GF-D8 (cell line): ENCODE data around the gene HOXA4.
A peak's percentile ranks its signal among the peaks of the same experiment; 100 is the strongest.

ENCODE experiments used
- DNase-seq: peaks from one replicate; lab custom pipeline; 2025; lab: John Stamatoyannopoulos, UW

Gene HOXA4

DNA sequence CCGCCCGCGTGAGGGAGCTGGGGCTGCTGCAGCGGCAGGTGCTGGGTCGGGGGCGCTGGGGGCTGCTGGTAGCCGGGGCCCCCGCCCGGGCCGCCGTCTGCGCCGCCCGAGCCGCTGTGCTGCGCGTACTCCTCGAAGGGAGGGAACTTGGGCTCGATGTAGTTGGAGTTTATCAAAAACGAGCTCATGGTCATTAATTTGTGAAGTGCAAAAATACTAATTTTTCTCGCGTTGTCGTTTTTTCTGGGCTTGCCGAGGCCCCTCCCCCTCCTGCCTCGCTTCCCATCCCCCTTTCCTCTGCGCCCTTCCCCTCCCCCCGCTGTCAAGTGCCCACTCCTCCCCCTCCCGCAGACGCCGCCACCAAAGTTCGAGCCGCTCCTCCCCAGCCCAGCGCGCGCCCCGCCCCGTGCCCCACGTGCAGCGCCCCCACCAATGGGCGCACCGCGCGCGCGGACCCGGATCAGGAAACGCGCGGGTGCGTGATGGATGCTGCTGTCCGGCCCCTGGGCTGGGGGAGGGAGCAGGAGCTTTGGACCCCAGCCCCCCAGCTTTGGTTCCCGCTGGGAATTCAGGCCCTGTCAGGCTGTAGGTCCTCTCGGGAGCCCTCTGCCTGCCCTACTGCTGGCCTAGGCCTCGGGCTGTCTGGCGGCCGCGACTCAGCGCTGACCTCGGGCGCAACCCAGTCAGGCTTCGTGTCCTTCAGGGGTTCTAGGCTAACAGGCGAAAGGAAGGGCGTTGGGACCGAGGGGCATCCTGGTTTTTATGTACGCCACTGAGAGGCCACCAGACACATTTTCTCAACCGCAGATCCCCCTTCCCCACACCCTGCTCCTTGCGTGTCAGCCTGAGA, at the start of gene HOXA4:
HOXA4 (minus strand) TSS at position 218 of the 850 bp plus-strand sequence; CDS start at position 194, 24 bp downstream.
- no peak for DNase-seq

DNA sequence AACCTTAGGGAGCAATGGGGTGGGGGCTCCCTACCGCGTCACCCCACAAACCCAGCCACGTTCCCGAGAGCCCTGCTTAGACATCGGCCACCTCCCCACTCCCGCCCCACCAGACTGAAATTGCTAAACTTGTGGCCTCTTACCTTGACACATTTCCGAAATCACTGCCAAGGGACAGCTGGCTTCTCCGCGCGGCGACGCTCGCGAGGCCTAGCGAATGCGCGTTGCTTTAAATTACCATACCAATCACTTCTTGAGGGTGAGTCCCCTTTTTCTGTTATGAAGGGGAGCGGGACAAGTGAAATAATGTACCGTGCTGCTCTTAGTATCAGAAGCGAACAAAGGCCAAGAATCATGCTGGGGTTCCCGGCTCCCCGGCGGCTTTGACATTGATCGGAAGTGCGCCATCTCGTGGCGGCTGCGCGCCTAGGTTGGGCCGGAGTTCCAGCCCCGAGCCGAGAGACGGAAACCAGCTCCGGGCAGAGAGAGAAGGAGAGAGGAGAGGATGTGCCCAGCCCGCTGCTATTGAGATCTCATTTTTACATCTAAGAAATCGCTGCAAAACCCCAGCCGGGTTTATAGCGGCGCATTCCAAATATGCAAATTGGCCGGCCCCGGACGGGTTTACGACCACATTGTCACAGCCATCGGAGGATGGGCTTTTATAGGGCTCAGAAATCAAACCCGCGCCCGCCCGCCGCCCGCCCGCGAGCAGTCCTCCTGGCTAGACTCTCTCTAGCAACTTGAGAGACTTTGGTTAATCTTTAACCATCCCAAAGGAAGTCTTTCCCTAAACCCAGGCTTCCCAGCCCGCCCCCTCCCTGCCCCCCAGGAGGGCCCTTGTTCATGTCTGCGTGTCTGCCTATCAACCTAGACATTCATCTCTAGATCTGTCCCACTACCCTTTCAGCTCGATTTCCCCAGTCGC, 49.2 kb upstream of the HOXA4 start:
- no peak for DNase-seq

DNA sequence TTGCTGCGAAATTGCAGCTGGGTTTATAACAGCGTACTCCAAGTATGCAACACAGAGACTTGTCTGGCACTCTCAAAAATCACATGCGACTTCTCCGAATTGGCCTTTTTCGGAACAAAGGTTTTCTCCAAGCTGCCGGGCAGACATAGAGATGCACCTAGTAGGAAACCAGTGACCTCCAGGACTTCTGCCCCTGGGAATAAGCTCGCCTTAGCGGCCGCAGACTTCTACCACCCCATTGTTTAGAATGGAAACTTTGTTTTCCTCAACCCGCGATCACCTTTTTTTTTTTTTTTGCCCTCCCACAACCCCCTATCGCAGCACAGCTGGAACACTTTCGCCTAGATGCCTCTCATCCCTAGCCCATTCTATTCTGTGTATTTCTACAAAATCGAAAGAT, 48.5 kb upstream of the HOXA4 start:
- no peak for DNase-seq

DNA sequence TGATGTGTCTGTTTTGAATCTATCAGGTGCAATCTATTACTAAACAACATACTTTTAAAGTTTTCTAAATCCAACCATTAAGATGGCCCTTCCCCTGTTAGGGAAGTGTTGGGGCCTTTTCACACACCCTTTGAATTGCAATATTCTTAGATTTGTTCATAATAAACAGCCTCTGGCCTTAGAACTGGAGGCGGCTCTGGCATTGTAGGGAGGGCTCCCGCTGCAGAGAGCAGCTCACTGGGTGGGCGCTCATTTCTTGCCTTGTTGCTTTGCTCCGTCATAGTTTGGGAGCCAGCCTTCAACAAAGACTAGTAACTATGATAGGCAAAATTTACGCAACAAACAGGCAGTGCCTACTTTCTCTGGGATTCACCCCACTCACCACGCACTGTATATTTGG, 47.8 kb upstream of the HOXA4 start:
- DNase-seq: no peak

DNA sequence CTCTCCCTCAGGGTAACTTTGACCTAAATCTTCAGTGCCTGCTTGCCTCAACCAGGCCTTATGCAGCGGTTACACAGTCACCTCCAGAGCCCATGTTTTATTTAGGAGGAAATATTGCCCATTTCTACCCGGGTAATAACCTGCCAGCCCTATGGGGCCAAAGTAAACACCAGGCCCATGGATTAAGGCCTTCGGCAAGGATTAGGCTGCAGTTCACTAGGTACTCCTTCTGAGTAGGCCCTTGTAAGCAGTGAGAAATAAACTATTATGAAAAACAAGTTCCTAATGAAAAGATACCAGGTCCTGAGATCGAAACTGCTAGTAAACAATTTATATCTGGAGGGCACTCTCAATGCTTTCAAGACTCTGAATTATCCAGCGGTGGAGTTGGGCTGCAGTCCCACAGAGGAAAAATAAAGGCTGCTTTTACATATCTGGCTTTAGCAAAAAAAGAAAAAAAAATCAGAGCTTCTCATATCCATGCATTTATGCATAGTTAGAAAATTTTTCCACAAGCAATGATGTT, 47.3 kb upstream of the HOXA4 start:
- DNase-seq: no peak

DNA sequence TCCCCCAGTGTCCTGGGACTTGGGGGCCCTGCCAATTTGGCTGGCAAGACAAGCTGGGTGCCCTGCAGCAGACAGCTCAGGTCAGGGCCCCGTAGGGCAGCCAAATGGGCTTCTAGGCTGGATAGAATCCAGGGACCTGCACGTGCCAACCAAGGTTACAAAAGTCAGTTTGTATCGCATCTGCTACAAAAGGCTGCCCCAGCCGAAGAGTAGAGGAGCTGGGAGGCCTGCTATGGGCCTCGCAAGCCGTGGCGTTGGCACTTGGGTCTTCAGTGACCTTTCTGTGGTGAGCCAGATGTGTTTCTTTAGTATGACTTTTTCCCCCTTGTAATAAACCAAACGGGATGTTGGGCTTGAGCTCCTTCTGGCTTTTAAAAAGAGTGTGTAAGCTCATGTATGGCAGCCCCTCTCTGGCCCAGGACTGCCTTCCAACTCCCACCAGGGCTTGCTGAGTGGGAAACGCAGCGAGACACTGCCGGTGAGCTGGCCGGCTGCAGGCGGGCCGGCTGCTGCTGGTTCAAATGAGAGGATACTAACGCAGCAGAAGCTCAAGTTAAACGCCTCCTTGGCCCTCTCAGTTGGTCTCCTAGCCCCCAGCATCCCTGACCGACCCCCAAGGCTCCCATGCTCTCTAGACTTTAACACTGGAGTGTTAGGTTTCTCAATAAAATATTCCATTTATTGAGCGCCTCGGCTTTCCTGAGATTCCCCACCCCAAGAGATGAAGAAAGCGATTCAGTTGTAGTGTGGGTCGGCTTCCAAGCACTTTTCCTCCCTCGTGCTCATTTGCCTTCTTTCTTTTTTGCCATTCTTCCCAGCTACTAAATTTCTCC, 46.6 kb upstream of the HOXA4 start:
- DNase-seq: no peak

DNA sequence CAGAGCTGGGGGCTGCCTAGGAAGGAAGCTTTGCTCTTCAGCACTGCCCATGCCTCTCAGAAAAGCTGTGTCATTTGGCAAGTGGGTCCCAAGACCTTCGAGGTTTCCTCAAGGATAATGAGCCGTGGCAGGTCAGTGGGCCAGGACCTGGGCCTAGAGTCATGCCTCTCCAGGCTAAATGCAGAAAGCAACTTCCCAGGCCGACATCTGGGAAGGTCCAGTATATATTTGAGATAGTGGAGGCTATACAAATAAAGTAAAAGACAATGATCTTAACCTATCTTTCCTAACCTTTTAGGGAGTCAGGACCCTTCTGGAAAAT, 45.9 kb upstream of the HOXA4 start:
- DNase-seq: no peak

DNA sequence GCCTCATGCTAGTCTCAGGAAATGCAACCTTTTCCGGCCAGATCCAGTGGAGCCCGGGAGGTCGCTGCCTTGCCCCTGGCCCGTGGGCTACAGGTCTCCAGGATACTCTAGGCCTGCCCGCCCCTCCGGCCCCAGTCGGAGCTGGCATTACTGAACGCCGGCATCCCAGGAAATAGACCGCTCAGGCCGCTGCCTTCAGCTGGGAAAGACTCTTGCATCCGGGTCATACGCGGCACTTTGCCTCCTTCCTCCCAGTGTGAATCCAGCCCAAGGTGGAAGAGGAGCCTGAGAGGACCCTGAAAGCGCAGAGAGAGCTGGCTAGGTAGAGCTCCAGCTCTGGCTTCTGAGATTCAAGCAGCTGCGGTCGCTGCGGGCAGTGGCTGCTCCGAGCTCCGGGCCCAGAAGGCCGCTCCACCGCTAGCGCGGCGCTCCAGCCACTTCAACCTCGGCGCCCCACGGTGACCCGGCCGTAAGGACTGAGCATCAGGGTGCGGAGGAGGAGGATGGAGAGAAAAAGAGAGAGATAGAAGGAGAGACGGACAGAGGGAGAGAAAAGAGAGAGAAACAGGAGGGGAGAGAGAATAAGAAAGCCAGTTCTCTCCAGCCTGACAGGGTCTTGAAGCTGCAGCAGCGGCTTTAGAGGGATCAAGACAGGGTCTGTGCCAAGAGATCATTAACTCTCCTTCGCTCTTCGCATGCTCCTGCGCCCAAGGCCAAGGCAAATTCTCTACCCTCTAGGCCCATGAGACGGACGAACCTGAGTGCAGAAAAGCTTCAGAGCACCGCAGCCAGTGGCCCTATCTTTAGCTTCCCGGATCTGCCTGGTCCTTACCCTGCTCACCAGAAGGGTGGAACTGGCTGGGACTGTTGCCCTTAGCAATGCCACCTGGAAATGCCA, 45.3 kb upstream of the HOXA4 start:
- no peak for DNase-seq

DNA sequence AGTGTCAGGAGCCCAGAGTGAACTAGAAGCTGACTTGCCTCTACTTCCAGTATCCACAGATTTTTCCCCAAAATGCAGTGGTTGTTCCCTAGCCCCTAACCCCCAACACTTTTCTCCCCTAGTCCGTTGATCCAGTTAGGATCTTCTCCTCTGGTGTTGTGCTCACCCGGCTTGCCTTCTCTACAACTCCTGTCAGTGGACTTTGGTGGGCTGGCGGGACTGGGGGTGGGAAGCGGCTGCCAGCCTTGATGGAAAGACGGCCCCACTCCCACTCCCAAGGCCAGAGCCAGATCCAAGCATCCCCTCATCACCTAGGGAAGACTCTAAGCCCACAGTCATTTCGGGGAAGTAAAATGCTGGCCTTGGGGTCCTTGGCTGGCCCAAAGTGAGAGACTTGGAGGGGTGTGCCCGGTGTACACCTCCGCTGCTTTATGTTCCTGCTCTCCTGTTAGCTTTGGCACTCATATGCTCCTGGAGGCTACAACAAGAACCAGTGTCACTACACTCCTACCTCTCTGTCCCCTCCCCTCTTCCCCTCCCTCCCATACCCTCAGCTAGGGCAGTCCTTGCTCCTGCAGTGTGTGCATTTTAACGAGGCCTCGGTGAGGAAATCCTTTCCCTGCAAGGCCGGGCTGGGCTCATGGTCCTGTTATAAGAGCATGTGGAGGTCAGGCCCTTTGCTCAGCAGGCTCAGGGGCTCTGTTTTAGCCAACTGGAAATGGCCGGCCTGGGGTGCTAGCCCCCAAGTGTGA, 44.5 kb upstream of the HOXA4 start:
- peak; percentile 84 for DNase-seq

DNA sequence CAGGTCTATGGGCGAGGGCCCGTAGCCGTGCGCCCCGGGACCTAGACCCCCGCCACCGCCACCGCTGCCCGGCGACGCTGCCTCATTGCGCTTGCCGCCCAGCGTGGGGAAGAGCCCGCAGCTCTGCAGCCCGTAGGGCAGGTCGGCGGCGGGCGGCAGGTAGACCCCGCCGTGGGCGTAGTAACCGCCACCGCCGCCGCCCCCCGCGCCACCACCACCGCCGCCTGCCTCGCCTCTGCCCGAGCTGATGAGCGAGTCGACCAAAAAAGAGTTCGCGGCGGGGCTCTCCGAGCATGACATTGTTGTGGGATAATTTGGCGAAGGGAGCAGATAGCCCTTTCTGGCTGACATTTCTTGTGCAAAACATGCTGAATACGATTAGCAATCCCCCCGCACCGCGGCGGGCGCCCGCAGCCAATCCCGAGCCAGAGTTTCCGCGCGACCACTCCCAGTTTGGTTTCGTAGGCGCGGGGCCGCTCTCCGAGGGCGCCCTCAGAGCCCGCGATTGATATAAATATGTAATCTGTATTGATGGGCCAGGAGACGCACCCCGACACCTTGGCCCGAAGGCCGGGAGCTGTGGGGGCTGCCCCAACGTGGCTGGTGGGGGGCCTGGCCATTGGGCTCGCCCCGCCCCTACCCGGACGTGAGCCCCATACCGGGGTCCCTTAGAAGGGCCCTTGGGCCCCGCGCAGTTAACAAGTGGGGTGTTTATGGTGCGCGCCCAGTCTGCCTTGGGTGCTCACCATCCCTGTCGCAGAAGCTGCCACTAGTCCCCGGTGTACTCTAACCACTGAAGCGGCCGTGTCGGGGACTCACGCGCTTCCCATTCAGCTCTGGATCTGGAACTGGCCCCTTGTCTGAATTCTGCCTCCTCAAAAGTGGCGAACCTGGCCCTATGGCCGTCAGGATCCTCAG, 43.7 kb upstream of the HOXA4 start, which contains the start of gene HOXA10:
HOXA10 (minus strand) TSS at position 365 of the 918 bp plus-strand sequence; CDS start at position 351, 14 bp downstream.
- DNase-seq: peak; percentile 77

DNA sequence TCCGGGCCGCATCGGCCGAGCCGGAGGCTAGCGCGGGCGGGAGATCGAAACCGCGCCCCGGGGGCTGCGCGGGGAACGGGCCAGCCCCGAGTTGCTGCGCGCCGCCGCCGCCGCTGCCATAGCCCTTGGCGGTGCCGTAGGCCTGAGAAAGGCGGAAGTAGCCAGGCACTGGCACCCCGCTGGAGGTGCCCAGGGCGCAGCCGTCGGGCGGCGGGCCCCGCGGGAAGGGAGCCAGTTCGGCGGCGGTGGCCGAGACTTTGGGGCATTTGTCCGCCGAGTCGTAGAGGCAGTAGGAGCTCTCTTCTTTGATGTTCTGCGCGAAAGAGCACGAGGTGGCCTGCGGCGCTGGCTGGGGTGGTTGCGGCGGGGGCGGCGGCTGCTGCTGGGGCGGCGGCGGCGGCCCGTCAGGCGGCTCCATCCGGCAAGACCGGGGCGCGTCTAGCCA, 43.0 kb upstream of the HOXA4 start:
- no peak for DNase-seq

DNA sequence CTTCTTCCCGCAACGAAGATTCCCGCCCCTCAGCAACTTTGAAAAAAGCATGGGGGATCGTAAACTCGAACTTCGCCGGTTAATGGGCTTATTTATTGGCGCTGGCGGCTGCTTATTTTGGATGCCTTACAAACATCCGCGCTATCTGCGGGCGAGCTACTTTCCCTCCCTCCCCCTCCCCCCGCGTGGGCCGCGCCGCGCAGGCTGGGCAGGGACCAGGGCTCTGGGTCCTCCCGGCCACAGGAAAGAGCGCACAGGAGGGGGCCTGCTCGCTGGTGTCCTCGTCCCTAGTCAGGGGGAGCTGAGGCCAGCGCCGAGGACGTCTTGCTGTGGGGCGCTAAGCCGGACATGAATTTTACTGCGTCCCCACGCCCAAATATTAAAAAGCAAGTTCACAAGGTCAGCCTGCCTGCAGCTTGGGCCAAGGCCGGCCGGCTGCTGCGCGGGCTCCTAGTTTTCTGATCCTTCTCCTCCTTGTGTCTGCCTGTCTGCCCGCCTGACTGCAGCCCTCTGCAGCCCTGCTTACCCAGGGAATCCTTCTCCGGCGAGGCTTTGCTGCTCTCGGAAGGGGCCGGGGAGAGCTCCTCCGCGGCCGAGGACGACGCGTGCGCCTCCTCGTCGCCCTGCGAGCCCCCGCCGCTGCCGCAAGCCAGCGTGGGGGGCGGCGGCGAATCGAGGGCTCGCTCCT, 42.4 kb upstream of the HOXA4 start:
- no peak for DNase-seq

DNA sequence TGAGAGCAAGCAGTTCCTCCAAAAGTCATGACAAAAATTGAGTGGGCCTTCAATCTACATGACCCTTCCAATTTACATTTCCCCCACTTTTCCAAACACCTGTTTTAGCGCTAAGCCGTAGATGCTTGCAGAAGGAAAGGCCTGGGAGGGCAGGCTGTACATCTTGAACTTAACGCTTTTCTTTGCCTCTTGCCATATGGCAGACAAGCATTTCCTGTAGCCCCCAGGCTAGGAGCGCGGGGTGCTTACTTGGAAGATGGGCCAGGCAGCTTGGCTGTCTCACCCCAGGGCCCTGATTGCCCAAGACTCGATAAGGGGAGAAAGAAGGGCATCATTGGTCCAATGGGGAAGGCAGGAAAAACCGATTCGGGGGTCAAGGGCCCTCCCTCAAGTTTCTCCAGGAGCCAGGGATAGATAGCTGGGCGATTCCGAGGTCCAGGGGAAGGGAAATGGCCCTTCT, 41.8 kb upstream of the HOXA4 start:
- no peak for DNase-seq

DNA sequence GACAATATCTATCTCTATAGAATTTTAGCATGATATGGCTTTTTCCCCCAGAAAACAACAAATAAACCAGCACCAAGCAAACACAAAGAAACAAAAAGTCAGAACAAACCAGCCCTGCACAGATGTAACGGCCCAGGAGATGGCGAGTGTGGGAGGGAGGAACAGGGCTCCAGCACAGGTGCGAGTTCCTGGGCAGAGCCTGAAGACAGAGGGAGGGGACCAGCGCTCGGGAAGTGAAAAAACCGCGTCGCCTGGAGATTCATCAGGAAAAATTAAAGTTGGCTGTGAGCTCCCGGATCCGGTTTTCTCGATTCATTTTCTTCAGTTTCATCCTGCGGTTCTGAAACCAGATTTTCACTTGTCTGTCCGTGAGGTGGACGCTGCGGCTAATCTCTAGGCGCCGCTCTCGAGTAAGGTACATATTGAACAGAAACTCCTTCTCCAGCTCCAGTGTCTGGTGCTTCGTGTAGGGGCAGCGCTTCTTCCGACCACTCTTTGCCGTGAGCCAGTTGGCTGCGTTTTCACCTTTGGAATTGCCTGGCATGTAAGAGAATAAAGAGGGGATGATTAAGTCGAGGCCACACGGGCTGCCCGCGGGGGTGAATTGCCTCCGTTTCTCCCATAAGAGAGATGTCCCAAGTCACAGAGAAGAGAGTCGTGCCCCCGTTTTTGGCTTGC, 41.2 kb upstream of the HOXA4 start:
- DNase-seq: no peak

DNA sequence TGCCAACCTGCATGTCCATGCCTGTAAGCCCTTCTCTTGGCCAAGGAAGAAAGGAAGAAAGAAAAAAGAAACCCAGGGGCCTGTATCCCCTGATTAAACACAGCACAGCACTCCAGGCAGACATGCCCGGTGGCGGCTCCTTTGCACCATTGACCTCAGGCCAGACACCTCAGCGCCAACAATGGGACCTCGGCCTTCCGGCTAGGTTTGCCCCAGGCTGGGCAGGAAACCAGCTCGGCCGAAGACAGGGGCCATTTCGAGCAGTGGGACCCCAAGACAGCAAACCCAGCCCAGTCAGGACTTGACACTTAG, 40.7 kb upstream of the HOXA4 start:
- DNase-seq: no peak

DNA sequence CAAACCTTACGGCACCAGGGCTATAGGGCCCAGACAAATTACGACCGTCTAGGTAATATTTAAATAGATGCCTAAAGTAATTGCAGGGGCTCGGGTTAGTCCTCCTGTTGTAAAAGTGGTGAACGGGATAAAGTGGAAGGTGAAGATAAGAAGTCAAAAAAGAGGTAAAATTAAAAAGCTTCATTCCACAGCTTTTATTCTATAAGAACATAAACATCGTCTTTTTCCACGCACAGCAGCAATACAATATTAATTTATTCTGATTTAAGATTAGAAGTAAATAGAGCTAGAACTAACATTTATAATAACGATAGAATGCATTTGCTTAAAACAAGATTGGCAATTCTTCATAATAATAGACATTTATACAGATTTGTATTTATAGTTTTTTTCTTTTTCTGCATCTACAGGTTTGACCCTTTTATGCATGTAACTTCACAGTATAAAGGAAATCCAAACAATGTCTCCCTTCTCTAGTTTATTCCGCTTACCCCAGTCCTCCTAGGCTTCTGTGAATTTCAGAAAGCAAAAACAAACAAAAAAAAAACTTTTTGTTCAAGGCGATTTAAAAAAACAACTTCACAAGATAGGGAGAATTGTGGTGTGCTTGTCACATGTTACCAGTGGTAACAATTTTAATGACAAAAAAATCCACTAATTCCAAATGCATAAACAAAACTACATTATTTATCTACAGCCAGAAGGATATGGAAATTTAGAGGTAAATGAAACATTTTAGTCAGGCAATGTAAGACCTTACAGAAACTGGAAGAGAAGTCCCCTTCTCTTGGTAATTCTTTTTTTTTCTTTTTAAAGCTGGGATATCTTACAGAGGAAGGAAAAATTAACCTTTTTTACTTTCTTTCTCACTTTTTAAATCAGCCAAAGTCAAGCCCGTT, 40.1 kb upstream of the HOXA4 start:
- DNase-seq: no peak
